CD4-positive, alpha-beta T cell (primary cell): ENCODE measurements around the gene MBOAT1. TPM values are rescaled to one million over a fixed set of nuclear protein-coding genes. Genes with fewer than 3 reads are reported as not detected.
A peak's percentile ranks its signal among the peaks of the same experiment; 100 is the strongest.

Experiments
- ATAC-seq: fragments of 200-7000 bp; cut with Tn5 transposase; one replicate; pipeline ENCODE4 v1.10.0; 2022; ENCODE audit warnings: mild to moderate bottlenecking; ENCODE audit not compliant: poor library complexity
- CTCF ChIA-PET: fragments of 350-600 bp; sonication (Branson Sonifier 250); formaldehyde crosslinking; loops from one replicate; lab custom pipeline; 2021; ENCODE audit warnings: antibody characterized with exemption, inconsistent platforms; lab: Charles Lee
- POLR2A ChIA-PET: fragments of 350-600 bp; sonication (Branson Sonifier 250); formaldehyde crosslinking; loops from one replicate; lab custom pipeline; 2021; ENCODE audit warnings: antibody characterized with exemption, inconsistent platforms; lab: Charles Lee
- DNase-seq, 14 experiments: peaks; one replicate each; pipeline ENCODE4 v3.0.0-alpha.2; 2013 to 2020; ENCODE audit warnings: mixed read lengths in 2 of 14
- H3K27ac ChIP-seq, 2 donors: one replicate each; pipeline versions ENCODE4 v1.5.1 to v1.7.0; 2013; ENCODE audit warnings: low read length in 2 of 2, low read depth in 1 of 2, mild to moderate bottlenecking in 1 of 2
- H3K27me3 ChIP-seq, 2 experiments: 1 replicate in 1 of 2; 2 replicates in 1 of 2; pipeline versions ENCODE4 v1.6.1 to v1.7.0; 2013; ENCODE audit warnings: low read length in 2 of 2, control low read depth in 1 of 2, mild to moderate bottlenecking in 1 of 2, moderate library complexity in 1 of 2; ENCODE audit not compliant: insufficient read depth in 2 of 2, control insufficient read depth in 1 of 2
- H3K36me3 ChIP-seq: one replicate; pipeline ENCODE4 v1.6.1; 2013; ENCODE audit warnings: low read length, control low read depth; ENCODE audit not compliant: insufficient read depth
- H3K4me1 ChIP-seq: one replicate; pipeline ENCODE4 v1.6.1; 2013; ENCODE audit warnings: low read length, control low read depth; ENCODE audit not compliant: insufficient read depth
- H3K4me3 ChIP-seq: one replicate; pipeline ENCODE4 v1.5.1; 2013; ENCODE audit warnings: mild to moderate bottlenecking, low read length, moderate library complexity
- H3K9me3 ChIP-seq, 2 experiments: 1 replicate in 1 of 2; 2 replicates in 1 of 2; pipeline versions ENCODE4 v1.6.1 to v1.7.0; 2013; ENCODE audit warnings: low read length in 2 of 2, mild to moderate bottlenecking in 2 of 2, control low read depth in 1 of 2, moderate library complexity in 1 of 2; ENCODE audit not compliant: control insufficient read depth in 1 of 2, insufficient read depth in 1 of 2
- H3K27ac Mint-ChIP-seq: one replicate; pipeline ENCODE4 v1.8.0; 2020; ENCODE audit warnings: mixed read lengths
- H3K27me3 Mint-ChIP-seq: one replicate; pipeline ENCODE4 v1.8.0; 2021; ENCODE audit warnings: mixed read lengths
- H3K36me3 Mint-ChIP-seq: one replicate; pipeline ENCODE4 v1.8.0; 2021; ENCODE audit warnings: low read depth, mixed read lengths
- H3K4me1 Mint-ChIP-seq: one replicate; pipeline ENCODE4 v1.8.0; 2021; ENCODE audit warnings: low read depth, mixed read lengths
- H3K4me3 Mint-ChIP-seq: one replicate; pipeline ENCODE4 v1.8.0; 2020; ENCODE audit warnings: mild to moderate bottlenecking, mixed read lengths
- H3K9me3 Mint-ChIP-seq: one replicate; pipeline ENCODE4 v1.8.0; 2020; ENCODE audit warnings: mixed read lengths
- intact Hi-C, 2 experiments: fragments of 100-400 bp; cut with DNase I in 1 of 2; cut with micrococcal nuclease in 1 of 2; formaldehyde crosslinking; loops; one replicate each; pipeline versions ENCODE4 v1.15.1 to v1.9.0; 2023 to 2025; cut with DNase I, micrococcal nuclease
- total RNA-seq, 174 experiments: library from RNA in 2 of 174; stranded (reverse) in 2 of 174; gene quantifications; one replicate each; pipeline ENCODE4 v1.2.3 and lab custom pipeline; 2021 to 2026
- TF ChIP-seq, protein P1 (sequence below): fragments of 200-600 bp; IDR thresholded peaks from one replicate; pipeline ENCODE4 v1.8.0; 2022; ENCODE audit warnings: antibody characterized with exemption, mild to moderate bottlenecking

MBOAT1 gene
- total RNA-seq, 2 experiments from 2014 or later = 17.2 to 18.5 TPM

DNA sequence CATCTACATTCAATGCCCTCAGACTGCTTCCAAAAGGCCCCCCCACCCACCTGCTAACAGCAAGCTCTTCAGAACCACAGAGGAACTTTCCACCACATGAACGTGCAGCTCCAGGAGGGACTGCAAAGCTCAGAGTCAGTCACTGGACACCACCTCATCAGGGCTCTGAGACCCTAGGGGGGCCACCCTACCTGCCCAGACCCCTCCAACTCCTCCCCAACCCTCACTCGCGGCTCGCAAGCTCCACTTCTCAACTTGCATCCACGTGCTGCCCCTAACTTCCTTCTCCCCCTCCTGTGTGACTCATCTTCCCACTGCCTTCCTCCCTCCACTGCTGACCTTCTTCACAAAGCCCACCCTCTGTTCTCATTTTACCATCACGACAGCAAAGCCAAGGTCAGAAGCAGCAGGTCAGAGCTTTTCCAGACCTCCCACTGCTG lies 6.5 kb downstream of the MBOAT1 start:
- ChIA-PET POLR2A (no interaction called here), CTCF (no interaction called here)
- H3K36me3 Mint-ChIP-seq = no peaks in the 10 kb centered on the region
- intact Hi-C loops = loop anchor here in 1 of 2 experiments (5.0 kb wide), 1 partner anchor 332 kb away; no protein-coding TSS in a partner anchor
- Histone ChIP-seq H3K27ac (peak overlapping the region; percentile 35 to 62), H3K4me1 (peaks cover 57% of the 10 kb centered on the region), H3K9me3 (no peaks in the 10 kb centered on the region), H3K4me3 (no peak overlapping the region), H3K27me3 (no peaks in the 10 kb centered on the region), H3K36me3 (no peaks in the 10 kb centered on the region)
- DNase-seq = peak in 3 of 14 experiments; percentile 4 to 47 (median 39)
- H3K27me3 Mint-ChIP-seq = no peaks in the 10 kb centered on the region
- TF ChIP-seq, protein P1, sequence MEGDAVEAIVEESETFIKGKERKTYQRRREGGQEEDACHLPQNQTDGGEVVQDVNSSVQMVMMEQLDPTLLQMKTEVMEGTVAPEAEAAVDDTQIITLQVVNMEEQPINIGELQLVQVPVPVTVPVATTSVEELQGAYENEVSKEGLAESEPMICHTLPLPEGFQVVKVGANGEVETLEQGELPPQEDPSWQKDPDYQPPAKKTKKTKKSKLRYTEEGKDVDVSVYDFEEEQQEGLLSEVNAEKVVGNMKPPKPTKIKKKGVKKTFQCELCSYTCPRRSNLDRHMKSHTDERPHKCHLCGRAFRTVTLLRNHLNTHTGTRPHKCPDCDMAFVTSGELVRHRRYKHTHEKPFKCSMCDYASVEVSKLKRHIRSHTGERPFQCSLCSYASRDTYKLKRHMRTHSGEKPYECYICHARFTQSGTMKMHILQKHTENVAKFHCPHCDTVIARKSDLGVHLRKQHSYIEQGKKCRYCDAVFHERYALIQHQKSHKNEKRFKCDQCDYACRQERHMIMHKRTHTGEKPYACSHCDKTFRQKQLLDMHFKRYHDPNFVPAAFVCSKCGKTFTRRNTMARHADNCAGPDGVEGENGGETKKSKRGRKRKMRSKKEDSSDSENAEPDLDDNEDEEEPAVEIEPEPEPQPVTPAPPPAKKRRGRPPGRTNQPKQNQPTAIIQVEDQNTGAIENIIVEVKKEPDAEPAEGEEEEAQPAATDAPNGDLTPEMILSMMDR = no peak
- no peaks in the 10 kb centered on the region for H3K9me3 Mint-ChIP-seq
- no peak for ATAC-seq
- peak overlapping the region; percentile 88 for H3K27ac Mint-ChIP-seq
- H3K4me1 Mint-ChIP-seq = peaks cover 89% of the 10 kb centered on the region
- peak overlapping the region; percentile 57 for H3K4me3 Mint-ChIP-seq

DNA sequence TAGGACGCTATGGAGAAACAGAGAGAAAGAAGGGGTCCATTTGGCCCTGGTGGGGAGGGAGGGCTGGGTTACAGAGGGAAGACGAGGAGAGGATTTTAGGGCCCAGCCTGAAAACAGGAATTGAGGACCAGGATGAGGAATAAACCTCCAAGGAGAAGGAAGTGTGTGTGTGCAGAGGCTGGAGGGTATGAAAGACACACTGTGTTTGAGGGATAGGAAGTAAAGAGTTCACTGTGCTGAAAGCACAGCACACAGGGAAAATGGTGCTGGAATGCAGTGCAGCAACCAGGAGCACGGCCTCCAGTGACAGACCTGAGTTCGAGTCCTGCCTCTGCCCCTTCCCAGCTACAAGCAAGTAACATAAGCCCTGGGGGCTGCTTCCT lies 7.8 kb downstream of the MBOAT1 start:
- no peaks in the 10 kb centered on the region for H3K36me3 Mint-ChIP-seq
- H3K4me3 ChIP-seq = no peak overlapping the region
- DNase-seq = no peak
- intact Hi-C loops = no loop called here
- H3K9me3 ChIP-seq = no peaks in the 10 kb centered on the region
- ATAC-seq = no peak
- H3K4me3 Mint-ChIP-seq = no peak overlapping the region
- POLR2A ChIA-PET = interaction anchor here (0.7 to 1.4 kb wide), 2 partner anchors 9 to 115 kb away, joined by 3 to 7 read pairs; no protein-coding TSS in a partner anchor
- TF ChIP-seq, protein P1 = no peak
- peaks cover 88% of the 10 kb centered on the region for H3K4me1 Mint-ChIP-seq
- no peaks in the 10 kb centered on the region for H3K9me3 Mint-ChIP-seq
- H3K27ac ChIP-seq = peak overlapping the region in 1 of 2 donors; percentile 16
- H3K27me3 Mint-ChIP-seq = no peaks in the 10 kb centered on the region
- H3K4me1 ChIP-seq = peaks cover 47% of the 10 kb centered on the region
- CTCF ChIA-PET = no interaction called here
- peaks cover 4% of the 10 kb centered on the region for H3K36me3 ChIP-seq
- H3K27me3 ChIP-seq = no peaks in the 10 kb centered on the region
- peak overlapping the region; percentile 88 for H3K27ac Mint-ChIP-seq

DNA sequence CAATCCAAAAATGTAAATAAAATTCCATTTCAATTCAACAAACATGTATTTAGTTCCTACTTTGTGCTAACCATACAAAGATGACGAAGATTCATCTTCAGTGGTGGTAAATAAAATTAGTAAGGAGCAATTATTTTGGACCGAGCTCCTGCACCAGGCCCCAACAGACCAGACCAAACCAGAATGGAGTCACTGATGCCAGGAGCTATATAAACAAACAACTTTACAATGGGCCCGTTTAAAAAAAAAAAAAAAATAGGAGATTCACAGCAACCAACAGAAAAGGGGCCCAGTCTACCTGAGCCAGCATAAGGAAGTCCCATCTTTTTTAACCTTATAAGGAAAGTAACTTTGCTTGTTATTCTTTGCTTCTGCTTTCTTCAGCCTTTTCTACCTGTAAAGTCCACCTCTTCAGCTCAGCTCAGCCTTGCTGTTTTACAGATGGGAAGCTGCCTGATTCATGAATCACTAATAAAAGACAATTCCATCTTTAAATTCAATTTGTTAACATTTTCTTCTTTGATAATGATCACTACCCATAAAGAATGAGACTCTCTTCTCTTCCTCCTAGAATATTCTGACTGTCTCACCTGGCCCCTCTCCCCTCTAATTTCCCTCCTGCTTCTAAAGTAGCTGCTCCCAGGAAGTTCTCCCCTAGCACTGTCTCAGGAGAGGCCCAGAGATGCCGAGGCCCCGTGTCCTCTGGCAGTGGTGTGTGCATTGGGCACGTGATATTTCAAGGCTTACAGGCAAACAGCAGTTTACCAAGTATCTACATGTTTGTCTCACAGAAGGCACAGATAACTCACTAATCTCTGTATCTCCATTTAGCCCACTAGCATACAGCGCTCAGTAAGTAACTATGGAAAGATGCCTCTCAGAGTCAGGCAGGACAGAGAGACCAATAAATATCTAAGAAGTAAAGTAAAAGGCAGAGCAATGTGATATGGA lies 8.4 kb downstream of the MBOAT1 start:
- Mint-ChIP-seq H3K27ac (peak overlapping the region; percentile 88), H3K4me1 (peaks cover 81% of the 10 kb centered on the region), H3K36me3 (no peaks in the 10 kb centered on the region), H3K4me3 (no peak overlapping the region), H3K9me3 (no peaks in the 10 kb centered on the region), H3K27me3 (no peaks in the 10 kb centered on the region)
- no peaks in the 10 kb centered on the region for H3K9me3 ChIP-seq
- H3K4me1 ChIP-seq = peaks cover 47% of the 10 kb centered on the region
- H3K27me3 ChIP-seq = no peaks in the 10 kb centered on the region
- no peak overlapping the region for H3K4me3 ChIP-seq
- intact Hi-C loops = no loop called here
- ATAC-seq (no peak), DNase-seq (no peak)
- CTCF ChIA-PET = interaction anchor here (1.1 kb wide), 1 partner anchor 201 kb away, joined by 3 read pairs; no protein-coding TSS in a partner anchor
- H3K27ac ChIP-seq = no peak overlapping the region
- POLR2A ChIA-PET = interaction anchor here (1.4 kb wide), 1 partner anchor 9 kb away, joined by 7 read pairs; no protein-coding TSS in a partner anchor
- peaks cover 4% of the 10 kb centered on the region for H3K36me3 ChIP-seq
- TF ChIP-seq, protein P1 = no peak
